ENCODE results near the gene NCF2. TPM values are rescaled to one million over a fixed set of nuclear protein-coding genes. Genes with fewer than 3 reads are reported as not detected.
"Not testable (repeated sequence)": the region's sequence is repeated elsewhere in the genome, so short reads cannot be mapped to it uniquely, and the experiment has no call there.

Gene NCF2
- total RNA-seq, 1 donor from 2014 or later, result 2.6 TPM

DNA sequence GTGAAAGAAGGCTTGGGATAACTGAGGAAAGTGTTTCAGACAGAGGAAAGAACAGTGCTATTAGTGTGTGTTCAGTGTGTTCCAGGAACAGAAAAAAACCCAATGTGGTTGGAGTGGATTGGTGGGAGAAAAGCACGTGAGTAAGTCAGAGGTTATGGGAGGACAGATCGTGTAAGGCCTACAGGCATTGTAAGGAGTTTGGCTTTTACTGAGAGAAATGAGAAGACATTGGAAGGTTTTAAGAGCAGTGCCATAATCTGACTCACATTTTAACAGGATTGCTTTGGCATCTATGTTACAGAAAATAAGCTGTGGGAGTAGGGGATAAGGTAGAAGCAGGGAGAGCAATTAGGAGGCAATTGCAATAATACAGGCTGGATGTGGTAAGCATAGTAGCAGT is 40.5 kb upstream of the NCF2 start:
- no peaks in the 10 kb centered on the region for H3K9me3 Mint-ChIP-seq
- peak overlapping the region; percentile 38 for H3K27ac Mint-ChIP-seq
- peak overlapping the region; percentile 68 for H3K4me3 Mint-ChIP-seq (ENCODE audit: low read depth)
- intact Hi-C loops (cut with micrococcal nuclease), result loop anchor here (10.0 kb wide), 4 partner anchors 404 to 1124 kb away; partner anchors contain the start of genes COLGALT2 and EDEM3
- H3K36me3 Mint-ChIP-seq (ENCODE audit: low read depth), result peaks cover 59% of the 10 kb centered on the region
- peaks cover 39% of the 10 kb centered on the region for H3K4me1 Mint-ChIP-seq (ENCODE audit: low read depth)
- no peak for DNase-seq (ENCODE audit: low spot score)
- no peaks in the 10 kb centered on the region for H3K27me3 Mint-ChIP-seq (ENCODE audit: low read depth)

DNA sequence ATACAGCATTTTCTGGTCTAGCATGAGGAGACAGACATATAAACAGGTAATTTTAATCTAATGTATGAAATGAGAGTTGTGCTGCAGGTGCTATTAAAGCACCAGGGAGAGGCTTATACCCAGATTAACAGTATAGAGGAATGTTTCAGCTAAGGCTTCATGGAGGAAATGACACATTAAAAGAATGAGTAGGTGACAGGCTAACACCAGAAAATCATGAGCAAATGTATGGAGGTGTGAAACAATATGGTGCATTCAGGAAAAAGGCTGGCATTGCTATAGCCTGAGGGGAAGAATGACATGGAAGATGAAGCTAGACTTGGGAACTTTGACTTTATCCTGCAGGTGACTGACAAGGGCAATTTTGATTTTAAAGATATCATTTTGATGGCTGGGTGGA is 38.3 kb upstream of the NCF2 start:
- intact Hi-C loops (cut with micrococcal nuclease), result loop anchor here (10.0 kb wide), 1 partner anchor 344 kb away; no protein-coding TSS in a partner anchor

DNA sequence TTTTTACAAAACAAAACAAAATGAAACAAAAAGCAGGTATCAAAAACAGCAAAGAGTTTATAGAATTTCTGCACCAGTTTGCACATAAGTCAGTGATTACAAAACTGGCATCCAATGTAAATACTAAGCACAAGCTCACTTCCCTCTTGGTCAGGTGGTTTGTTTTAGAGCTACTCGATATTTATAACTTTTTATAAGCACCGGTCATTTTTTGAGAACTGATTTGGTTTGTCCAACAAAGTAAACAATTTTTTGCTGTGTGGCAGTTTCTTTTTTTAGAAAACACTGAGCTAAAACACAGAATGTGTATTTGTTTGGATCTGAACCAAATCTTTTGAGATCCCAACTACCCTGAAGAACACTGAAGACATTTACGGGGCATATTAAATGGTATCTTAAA is 36.0 kb upstream of the NCF2 start:
- not testable (repeated sequence) for DNase-seq (ENCODE audit: low spot score); H3K9me3 Mint-ChIP-seq; H3K27me3 Mint-ChIP-seq (ENCODE audit: low read depth); H3K27ac Mint-ChIP-seq; H3K4me3 Mint-ChIP-seq (ENCODE audit: low read depth)
- Mint-ChIP-seq H3K4me1 (ENCODE audit: low read depth) (peaks cover 32% of the 10 kb centered on the region), H3K36me3 (ENCODE audit: low read depth) (peaks cover 60% of the 10 kb centered on the region)
- intact Hi-C loops (cut with micrococcal nuclease), result loop anchor here (10.0 kb wide), 1 partner anchor 341 kb away; no protein-coding TSS in a partner anchor

More for the DNA sequence above, 38.3 kb upstream of the NCF2 start:
- peak overlapping the region; percentile 67 for H3K27ac Mint-ChIP-seq
- H3K9me3 Mint-ChIP-seq, result no peaks in the 10 kb centered on the region
- H3K36me3 Mint-ChIP-seq (ENCODE audit: low read depth), result peaks cover 66% of the 10 kb centered on the region
- H3K4me3 Mint-ChIP-seq (ENCODE audit: low read depth), result no peak overlapping the region
- no peaks in the 10 kb centered on the region for H3K27me3 Mint-ChIP-seq (ENCODE audit: low read depth)
- peaks cover 40% of the 10 kb centered on the region for H3K4me1 Mint-ChIP-seq (ENCODE audit: low read depth)
- DNase-seq (ENCODE audit: low spot score), result no peak

DNA sequence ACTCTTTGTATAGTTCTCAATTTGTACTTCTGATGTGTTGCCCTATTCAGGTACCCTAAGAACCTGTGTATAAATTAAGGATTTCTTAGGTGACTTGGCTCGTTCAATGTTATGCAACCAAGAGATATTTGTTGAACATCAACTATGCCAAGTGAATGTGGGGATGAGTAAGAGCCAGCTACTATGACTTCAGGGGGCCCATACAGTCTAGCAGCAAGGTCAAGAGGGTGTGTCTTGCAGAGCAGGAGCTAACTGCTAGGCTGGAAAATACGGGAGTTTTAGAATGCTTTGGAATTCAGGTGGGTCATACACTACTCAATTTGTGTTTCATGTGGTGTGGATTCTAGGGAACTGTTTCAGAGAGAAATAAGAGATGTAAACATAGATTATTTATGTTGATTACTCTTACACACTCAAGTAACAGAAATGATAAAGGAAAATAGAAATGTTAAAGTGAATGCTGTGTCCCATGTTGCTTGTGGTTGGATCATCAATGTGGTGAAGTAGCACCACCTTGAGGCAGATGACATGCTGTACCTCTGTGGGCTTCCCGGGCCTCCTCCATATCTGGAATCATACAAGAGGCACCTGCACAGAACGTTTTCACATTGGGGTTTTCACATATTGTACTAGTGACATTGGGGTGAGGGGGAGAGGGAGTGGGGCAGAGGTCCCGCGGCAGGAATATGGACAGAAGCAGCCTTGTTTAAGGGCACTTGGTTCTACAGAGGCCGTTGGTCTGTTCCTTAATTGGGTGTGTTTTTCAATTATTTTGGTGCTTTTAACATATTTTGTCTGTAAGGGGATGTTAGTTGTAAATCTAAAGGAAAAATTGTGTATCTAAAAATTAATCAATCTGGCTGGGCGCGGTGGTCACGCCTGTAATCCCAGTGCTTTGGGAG is 32.9 kb upstream of the NCF2 start:
- intact Hi-C loops (cut with micrococcal nuclease), result loop anchor here (2.0 to 10.0 kb wide), 2 partner anchors 32 to 338 kb away; partner anchors contain the start of gene NCF2
- Mint-ChIP-seq H3K4me3 (ENCODE audit: low read depth) (no peak overlapping the region), H3K4me1 (ENCODE audit: low read depth) (peaks cover 14% of the 10 kb centered on the region), H3K27me3 (ENCODE audit: low read depth) (no peaks in the 10 kb centered on the region), H3K36me3 (ENCODE audit: low read depth) (peaks cover 35% of the 10 kb centered on the region), H3K9me3 (no peaks in the 10 kb centered on the region), H3K27ac (peak overlapping the region; percentile 11)
- DNase-seq (ENCODE audit: low spot score), result peak; percentile 28

DNA sequence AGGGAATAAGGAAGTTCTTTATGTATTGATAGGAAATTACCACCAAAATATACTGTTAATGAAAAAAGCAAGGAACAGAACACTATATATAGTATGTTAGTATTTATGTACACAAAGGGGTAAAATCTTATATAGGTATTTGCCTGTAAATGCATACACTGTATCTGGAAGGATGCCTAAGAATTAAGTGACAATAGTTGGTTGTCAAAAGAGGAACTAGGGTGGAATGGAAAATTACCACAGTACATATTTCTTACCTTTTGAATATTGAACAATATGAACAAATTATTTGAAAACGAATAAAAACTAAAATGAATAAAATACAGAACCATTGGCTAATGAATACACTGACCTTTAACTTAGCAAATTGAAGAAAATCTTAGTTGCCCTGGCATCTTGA is 31.8 kb upstream of the NCF2 start:
- Mint-ChIP-seq H3K36me3 (ENCODE audit: low read depth) (peaks cover 34% of the 10 kb centered on the region), H3K27ac (no peak overlapping the region), H3K4me3 (ENCODE audit: low read depth) (no peak overlapping the region), H3K9me3 (no peaks in the 10 kb centered on the region), H3K27me3 (ENCODE audit: low read depth) (no peaks in the 10 kb centered on the region), H3K4me1 (ENCODE audit: low read depth) (peaks cover 15% of the 10 kb centered on the region)
- DNase-seq (ENCODE audit: low spot score), result no peak
- intact Hi-C loops (cut with micrococcal nuclease), result loop anchor here (2.0 to 10.0 kb wide), 2 partner anchors 31 to 337 kb away; partner anchors contain the start of gene NCF2

DNA sequence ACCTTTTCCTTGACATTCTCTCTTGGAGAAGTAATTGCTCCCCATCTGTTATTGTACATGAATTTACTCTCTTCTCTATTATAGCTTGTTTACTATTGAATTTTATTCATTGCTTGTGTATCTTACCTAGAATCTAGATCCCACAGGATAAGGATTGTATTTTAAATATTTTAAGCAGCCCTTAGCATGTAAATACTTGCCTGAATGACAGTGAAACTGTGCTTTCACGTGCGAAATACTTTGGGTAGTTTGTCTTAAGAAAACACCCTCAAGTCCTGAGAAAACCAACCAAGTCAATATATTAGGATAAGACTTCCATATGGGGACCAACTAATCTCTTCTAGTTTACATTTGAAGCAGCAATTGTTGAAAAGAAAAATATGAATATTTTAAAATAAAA is 30.1 kb upstream of the NCF2 start:
- Mint-ChIP-seq H3K27me3 (ENCODE audit: low read depth) (no peaks in the 10 kb centered on the region), H3K9me3 (no peaks in the 10 kb centered on the region), H3K27ac (no peak overlapping the region), H3K36me3 (ENCODE audit: low read depth) (peaks cover 21% of the 10 kb centered on the region), H3K4me1 (ENCODE audit: low read depth) (peaks cover 14% of the 10 kb centered on the region), H3K4me3 (ENCODE audit: low read depth) (no peak overlapping the region)
- intact Hi-C loops (cut with micrococcal nuclease), result loop anchor here (2.0 to 10.0 kb wide), 2 partner anchors 26 to 336 kb away; no protein-coding TSS in a partner anchor
- DNase-seq (ENCODE audit: low spot score), result no peak

DNA sequence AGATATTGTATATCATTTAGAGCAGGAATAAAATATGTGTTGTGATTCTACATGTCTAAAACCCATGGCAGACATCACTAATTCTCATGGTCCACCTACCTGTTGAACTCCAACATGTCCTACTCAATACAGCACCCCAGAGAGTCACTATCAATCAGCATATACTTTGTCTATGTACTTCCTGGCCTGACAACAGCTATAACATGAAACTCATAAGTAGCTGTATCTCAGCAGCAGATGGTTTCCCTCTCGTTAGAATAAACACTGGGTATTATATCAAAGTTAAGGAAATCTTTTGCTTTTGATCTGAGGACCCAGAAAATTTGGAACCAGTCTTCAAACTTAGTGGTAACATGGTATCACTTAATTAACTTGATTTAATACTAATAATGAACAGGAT is 29.5 kb upstream of the NCF2 start:
- Mint-ChIP-seq H3K27ac (no peak overlapping the region), H3K4me1 (ENCODE audit: low read depth) (peaks cover 14% of the 10 kb centered on the region), H3K9me3 (no peaks in the 10 kb centered on the region), H3K36me3 (ENCODE audit: low read depth) (peaks cover 16% of the 10 kb centered on the region), H3K27me3 (ENCODE audit: low read depth) (no peaks in the 10 kb centered on the region), H3K4me3 (ENCODE audit: low read depth) (no peak overlapping the region)
- intact Hi-C loops (cut with micrococcal nuclease), result loop anchor here (2.0 to 10.0 kb wide), 2 partner anchors 27 to 335 kb away; no protein-coding TSS in a partner anchor
- DNase-seq (ENCODE audit: low spot score), result no peak

DNA sequence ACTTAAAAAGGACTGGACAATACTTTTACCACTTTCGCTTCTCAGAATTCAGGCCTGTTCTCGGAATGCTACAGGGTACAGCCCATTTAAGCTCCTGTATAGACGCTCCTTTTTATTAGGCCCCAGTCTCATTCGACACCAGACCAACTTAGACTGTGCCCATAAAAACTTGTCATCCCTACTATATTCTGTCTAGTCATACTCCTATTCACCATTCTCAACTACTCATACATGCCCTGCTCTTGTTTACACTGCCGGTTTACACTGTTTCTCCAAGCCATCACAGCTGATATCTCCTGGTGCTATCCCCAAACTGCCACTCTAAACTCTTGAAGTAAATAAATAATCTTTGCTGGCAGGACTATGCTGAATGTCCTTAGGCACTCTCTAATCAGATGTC is 27.9 kb upstream of the NCF2 start:
- H3K27ac Mint-ChIP-seq; H3K9me3 Mint-ChIP-seq; H3K27me3 Mint-ChIP-seq (ENCODE audit: low read depth); intact Hi-C loops (cut with micrococcal nuclease); H3K4me3 Mint-ChIP-seq (ENCODE audit: low read depth); DNase-seq (ENCODE audit: low spot score); H3K4me1 Mint-ChIP-seq (ENCODE audit: low read depth); H3K36me3 Mint-ChIP-seq (ENCODE audit: low read depth): not testable (repeated sequence)

DNA sequence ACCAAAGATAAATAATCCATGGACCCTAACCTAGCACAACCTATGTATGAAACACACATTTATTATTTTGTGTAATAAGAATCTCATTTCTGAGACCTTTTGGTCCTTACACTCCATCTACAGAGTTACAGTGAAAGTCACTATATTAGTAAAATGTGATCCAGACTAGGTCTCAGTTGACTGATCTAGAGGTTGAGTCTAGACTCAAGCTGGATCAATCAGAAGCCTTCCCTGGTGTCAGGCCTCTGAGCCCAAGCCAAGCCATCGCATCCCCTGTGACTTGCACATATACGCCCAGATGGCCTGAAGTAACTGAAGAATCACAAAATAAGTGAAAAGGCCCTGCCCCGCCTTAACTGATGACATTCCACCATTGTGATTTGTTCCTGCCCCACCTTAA is 22.7 kb upstream of the NCF2 start:
- intact Hi-C loops (cut with micrococcal nuclease); H3K27me3 Mint-ChIP-seq (ENCODE audit: low read depth); H3K4me3 Mint-ChIP-seq (ENCODE audit: low read depth); H3K36me3 Mint-ChIP-seq (ENCODE audit: low read depth); H3K9me3 Mint-ChIP-seq; H3K4me1 Mint-ChIP-seq (ENCODE audit: low read depth); DNase-seq (ENCODE audit: low spot score); H3K27ac Mint-ChIP-seq: not testable (repeated sequence)

DNA sequence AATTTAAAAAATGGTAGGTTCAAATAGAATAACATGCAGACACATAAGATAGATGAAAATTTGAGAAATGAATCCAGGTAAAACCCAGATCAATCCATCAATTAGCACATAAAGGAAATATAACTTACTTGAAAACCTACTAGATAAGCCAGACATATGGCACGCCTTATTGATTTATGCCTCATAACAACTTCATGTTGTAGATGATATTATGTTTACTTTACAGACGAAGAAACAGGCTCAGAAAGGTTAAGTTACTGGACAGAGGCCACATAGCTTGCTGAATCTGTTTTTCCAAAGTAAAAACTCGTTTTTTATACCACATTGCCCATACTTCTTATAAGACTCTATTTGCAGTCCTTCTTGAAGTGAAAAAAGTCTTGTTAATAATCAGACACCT is 22.1 kb upstream of the NCF2 start:
- intact Hi-C loops (cut with micrococcal nuclease), result no loop called here

DNA sequence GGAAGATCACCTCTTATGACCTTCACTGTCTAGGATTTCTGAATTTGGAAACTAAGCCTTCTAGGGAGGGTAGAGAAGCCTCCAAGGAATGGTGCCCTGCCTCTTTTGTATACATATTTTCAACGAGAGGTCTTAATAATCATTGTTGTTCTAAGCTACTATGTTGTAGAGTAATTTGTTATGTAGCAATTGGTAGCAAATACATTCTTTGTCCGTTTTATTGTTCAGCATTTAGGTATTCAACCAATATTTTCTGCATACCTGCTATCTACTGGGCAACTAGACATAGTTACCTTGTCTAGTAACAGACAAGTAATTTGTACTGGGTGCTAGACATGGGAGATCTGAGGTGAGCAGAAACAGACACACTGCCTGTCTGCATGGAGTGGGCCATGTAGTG is 20.8 kb upstream of the NCF2 start:
- intact Hi-C loops (cut with micrococcal nuclease), result no loop called here
- Mint-ChIP-seq H3K27ac (no peak overlapping the region), H3K27me3 (ENCODE audit: low read depth) (no peaks in the 10 kb centered on the region), H3K9me3 (no peaks in the 10 kb centered on the region), H3K4me3 (ENCODE audit: low read depth) (no peak overlapping the region), H3K36me3 (ENCODE audit: low read depth) (no peaks in the 10 kb centered on the region), H3K4me1 (ENCODE audit: low read depth) (peaks cover 5% of the 10 kb centered on the region)
- no peak for DNase-seq (ENCODE audit: low spot score)

More for the DNA sequence above, 22.1 kb upstream of the NCF2 start:
- Mint-ChIP-seq H3K36me3 (ENCODE audit: low read depth) (no peaks in the 10 kb centered on the region), H3K9me3 (no peaks in the 10 kb centered on the region), H3K4me1 (ENCODE audit: low read depth) (peaks cover 7% of the 10 kb centered on the region), H3K4me3 (ENCODE audit: low read depth) (no peak overlapping the region), H3K27ac (no peak overlapping the region), H3K27me3 (ENCODE audit: low read depth) (no peaks in the 10 kb centered on the region)
- no peak for DNase-seq (ENCODE audit: low spot score)

DNA sequence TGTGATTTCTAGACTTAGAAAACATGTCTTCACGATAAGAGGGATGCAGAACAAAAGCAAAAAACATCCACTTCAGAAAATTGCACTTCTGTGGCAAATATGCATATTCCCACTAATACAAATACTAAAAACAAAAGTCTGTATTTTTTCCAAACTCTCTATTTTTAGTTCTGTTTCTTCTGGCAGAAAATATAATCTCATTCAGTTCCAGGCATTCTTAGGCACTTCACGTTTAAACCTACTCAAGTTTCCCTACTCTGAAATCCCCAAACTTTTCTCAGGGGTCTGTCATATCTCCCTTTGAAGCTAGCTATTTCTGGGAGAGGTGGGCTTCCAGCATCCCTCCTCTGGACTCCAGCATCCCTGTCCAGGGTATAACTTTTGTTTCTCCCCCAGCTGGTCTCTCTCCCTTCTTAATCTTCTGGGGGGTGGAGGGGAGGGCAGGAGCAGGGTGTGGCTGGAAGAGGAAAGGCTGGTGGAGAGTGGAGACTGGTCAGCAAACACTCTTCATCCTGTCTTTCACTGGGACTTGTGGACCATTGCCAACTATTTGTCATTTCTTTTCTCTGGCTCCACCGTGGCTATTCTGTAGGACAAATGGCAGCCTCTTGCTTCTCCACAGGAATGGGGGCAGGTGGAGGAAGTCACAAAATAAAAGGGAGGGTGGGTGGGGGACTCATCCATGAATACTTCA is 19.6 kb upstream of the NCF2 start:
- Mint-ChIP-seq H3K9me3 (no peaks in the 10 kb centered on the region), H3K27ac (no peak overlapping the region), H3K4me1 (ENCODE audit: low read depth) (peaks cover 5% of the 10 kb centered on the region), H3K36me3 (ENCODE audit: low read depth) (no peaks in the 10 kb centered on the region), H3K4me3 (ENCODE audit: low read depth) (no peak overlapping the region), H3K27me3 (ENCODE audit: low read depth) (no peaks in the 10 kb centered on the region)
- no peak for DNase-seq (ENCODE audit: low spot score)
- intact Hi-C loops (cut with micrococcal nuclease), result no loop called here

DNA sequence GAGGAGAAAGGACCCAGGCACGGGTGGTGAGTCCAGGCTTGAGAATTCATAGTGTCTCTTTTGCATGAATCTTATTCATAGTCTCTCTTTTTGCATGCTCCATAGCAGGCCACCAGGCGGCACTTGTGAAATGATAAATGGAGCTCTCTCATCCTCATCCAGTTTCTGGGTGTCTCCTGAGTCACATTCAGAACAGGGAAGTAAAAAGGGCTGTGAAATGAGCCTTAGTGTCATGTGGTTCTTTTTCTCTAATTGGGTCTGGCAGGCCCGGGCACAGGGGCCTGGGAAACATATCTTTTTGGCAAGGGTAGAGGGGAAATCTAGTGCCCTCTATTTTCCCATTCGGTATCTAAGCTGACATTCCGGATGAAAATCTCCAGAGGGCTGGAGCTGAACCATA is 19.1 kb upstream of the NCF2 start:
- H3K4me1 Mint-ChIP-seq (ENCODE audit: low read depth), result peaks cover 6% of the 10 kb centered on the region
- no peak overlapping the region for H3K4me3 Mint-ChIP-seq (ENCODE audit: low read depth)
- no peak overlapping the region for H3K27ac Mint-ChIP-seq
- no peaks in the 10 kb centered on the region for H3K36me3 Mint-ChIP-seq (ENCODE audit: low read depth)
- no peaks in the 10 kb centered on the region for H3K27me3 Mint-ChIP-seq (ENCODE audit: low read depth)
- intact Hi-C loops (cut with micrococcal nuclease), result no loop called here
- H3K9me3 Mint-ChIP-seq, result no peaks in the 10 kb centered on the region
- DNase-seq (ENCODE audit: low spot score), result no peak
